Mesenchymal stem cell (in vitro differentiated cells and primary cell): Measurements from ENCODE around the gene MACROD1.
A peak's percentile ranks its signal among the peaks of the same experiment; 100 is the strongest.

ENCODE experiments used
- DNase-seq: peaks from one replicate; pipeline ENCODE4 v3.0.0-alpha.2; 2013
- H2AFZ ChIP-seq: one replicate; pipeline ENCODE4 v1.6.1; 2013; ENCODE audit warnings: low read depth, mild to moderate bottlenecking, control low read depth, inconsistent platforms, low read length, moderate library complexity
- H2AK5ac ChIP-seq: 2 replicates; pipeline ENCODE4 v1.6.1; 2013; ENCODE audit warnings: low read length, moderate library complexity, mild to moderate bottlenecking, inconsistent platforms; ENCODE audit not compliant: severe bottlenecking
- H2BK120ac ChIP-seq: one replicate; pipeline ENCODE4 v1.6.1; 2013; ENCODE audit warnings: low read depth, mild to moderate bottlenecking, inconsistent platforms, low read length, moderate library complexity
- H2BK12ac ChIP-seq, 2 experiments: one replicate each; pipeline ENCODE4 v1.6.1; 2013; ENCODE audit warnings: inconsistent platforms in 2 of 2, low read length in 2 of 2, mild to moderate bottlenecking in 2 of 2, moderate library complexity in 2 of 2, control low read depth in 1 of 2
- H2BK15ac ChIP-seq: one replicate; pipeline ENCODE4 v1.6.1; 2013; ENCODE audit warnings: mild to moderate bottlenecking, low read depth, inconsistent platforms; ENCODE audit not compliant: poor library complexity, severe bottlenecking
- H2BK5ac ChIP-seq: 2 replicates; pipeline ENCODE4 v1.6.1; 2013; ENCODE audit warnings: low read depth, mild to moderate bottlenecking, low read length, control low read depth, inconsistent platforms; ENCODE audit not compliant: poor library complexity, severe bottlenecking
- H3K14ac ChIP-seq, 2 experiments: one replicate each; pipeline ENCODE4 v1.6.1; 2013; ENCODE audit warnings: inconsistent platforms in 2 of 2, low read length in 2 of 2, control low read depth in 1 of 2, mild to moderate bottlenecking in 1 of 2, moderate library complexity in 1 of 2
- H3K18ac ChIP-seq, 2 experiments: one replicate each; pipeline ENCODE4 v1.6.1; 2013; ENCODE audit warnings: inconsistent platforms in 2 of 2, low read length in 2 of 2, control low read depth in 1 of 2, low read depth in 1 of 2, mild to moderate bottlenecking in 1 of 2
- H3K23ac ChIP-seq, 2 experiments: one replicate each; pipeline ENCODE4 v1.6.1; 2013; ENCODE audit warnings: inconsistent platforms in 2 of 2, low read length in 2 of 2, mild to moderate bottlenecking in 2 of 2, moderate library complexity in 2 of 2, control low read depth in 1 of 2
- H3K27ac ChIP-seq: 2 replicates; pipeline ENCODE4 v1.5.1; 2013; ENCODE audit warnings: mild to moderate bottlenecking, moderate library complexity, low read length, control low read depth, inconsistent platforms; ENCODE audit not compliant: poor library complexity, severe bottlenecking
- H3K27me3 ChIP-seq, 2 experiments: 2 replicates each; pipeline versions ENCODE4 v1.6.1 to v1.7.0; 2013; ENCODE audit warnings: low read length in 2 of 2, mild to moderate bottlenecking in 2 of 2, moderate library complexity in 2 of 2, control low read depth in 1 of 2, inconsistent platforms in 1 of 2; ENCODE audit not compliant: control insufficient read depth in 1 of 2, insufficient read depth in 1 of 2
- H3K36me3 ChIP-seq, 2 experiments: 2 replicates each; pipeline versions ENCODE4 v1.6.1 to v1.7.0; 2013; ENCODE audit warnings: low read length in 2 of 2, control low read depth in 1 of 2, inconsistent platforms in 1 of 2, low read depth in 1 of 2, mild to moderate bottlenecking in 1 of 2; ENCODE audit not compliant: insufficient read depth in 2 of 2, control insufficient read depth in 1 of 2
- H3K4ac ChIP-seq, 2 experiments: one replicate each; pipeline ENCODE4 v1.6.1; 2013; ENCODE audit warnings: inconsistent platforms in 2 of 2, low read length in 2 of 2, mild to moderate bottlenecking in 2 of 2, moderate library complexity in 2 of 2, control low read depth in 1 of 2, low read depth in 1 of 2
- H3K4me1 ChIP-seq: 2 replicates; pipeline ENCODE4 v1.6.1; 2013; ENCODE audit warnings: low read depth, low read length, control low read depth; ENCODE audit not compliant: control insufficient read depth, insufficient read depth
- H3K4me2 ChIP-seq: 2 replicates; pipeline ENCODE4 v1.6.1; 2013; ENCODE audit warnings: low read length, mild to moderate bottlenecking, inconsistent platforms; ENCODE audit not compliant: poor library complexity, severe bottlenecking
- H3K4me3 ChIP-seq, 2 experiments: 2 replicates each; pipeline versions ENCODE4 v1.5.1 to v1.7.0; 2013; ENCODE audit warnings: low read length in 2 of 2, mild to moderate bottlenecking in 2 of 2, control low read depth in 1 of 2, low read depth in 1 of 2; ENCODE audit not compliant: insufficient read depth in 1 of 2
- H3K79me1 ChIP-seq: replicated peaks from 2 replicates; pipeline ENCODE4 v1.6.1; 2013; ENCODE audit warnings: mild to moderate bottlenecking, control low read depth, low read length, inconsistent platforms; ENCODE audit not compliant: poor library complexity, severe bottlenecking
- H3K9ac ChIP-seq: 2 replicates; pipeline ENCODE4 v1.7.0; 2013; ENCODE audit warnings: mild to moderate bottlenecking, low read length, moderate library complexity
- H3K9me3 ChIP-seq: 2 replicates; pipeline ENCODE4 v1.7.0; 2013; ENCODE audit warnings: mild to moderate bottlenecking, low read length; ENCODE audit not compliant: control insufficient read depth
- H4K8ac ChIP-seq: one replicate; pipeline ENCODE4 v1.6.1; 2013; ENCODE audit warnings: inconsistent platforms, mild to moderate bottlenecking, low read length, moderate library complexity
- H4K91ac ChIP-seq: one replicate; pipeline ENCODE4 v1.6.1; 2013; ENCODE audit warnings: mild to moderate bottlenecking, low read length, inconsistent platforms
- WGBS: methylation state at CpG from one replicate; pipeline ENCODE4 v1.1.7; 2013; ENCODE audit warnings: mixed read lengths; 5-methylcytosine and 5-hydroxymethylcytosine counted together

Gene MACROD1

DNA sequence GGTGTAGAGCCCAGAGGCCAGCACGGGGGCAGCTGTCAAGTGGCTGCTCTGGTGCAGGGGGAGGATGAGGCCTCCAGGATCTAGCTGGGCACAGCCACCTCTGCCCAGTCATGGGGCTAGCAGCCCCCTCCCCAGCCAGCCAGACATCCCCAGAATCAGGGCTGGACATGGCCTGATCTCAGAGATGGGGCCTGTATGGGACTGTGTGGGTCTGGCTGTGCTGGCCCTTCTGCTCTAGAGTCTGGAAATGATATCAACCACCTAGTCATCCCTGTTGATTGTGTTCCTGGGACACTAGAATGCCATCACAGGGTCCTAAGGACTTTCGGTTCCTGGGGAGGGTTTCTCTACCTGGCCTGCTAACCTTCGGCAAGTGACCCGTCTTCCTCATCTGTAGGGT, 127.4 kb downstream of the MACROD1 start:
- Histone ChIP-seq H3K14ac (no peak overlapping the region), H3K9me3 (no peaks in the 10 kb centered on the region), H2BK120ac (no peak overlapping the region), H2BK5ac (no peak overlapping the region), H3K36me3 (no peaks in the 10 kb centered on the region), H3K9ac (no peak overlapping the region), H2AFZ (no peak overlapping the region), H3K4me2 (no peak overlapping the region), H2AK5ac (no peak overlapping the region), H3K4me1 (peaks cover 18% of the 10 kb centered on the region), H3K27ac (no peak overlapping the region), H3K79me1 (no peaks in the 10 kb centered on the region), H4K91ac (no peak overlapping the region), H3K4me3 (no peak overlapping the region), H3K23ac (no peak overlapping the region), H3K18ac (no peak overlapping the region), H2BK15ac (no peak overlapping the region), H3K27me3 (peaks cover 36 to 66% of the 10 kb centered on the region in 2 experiments), H4K8ac (no peak overlapping the region), H2BK12ac (no peak overlapping the region), H3K4ac (no peak overlapping the region)
- no peak for DNase-seq
- WGBS: 89% methylated on average over 4 of the region's 4 CpGs

DNA sequence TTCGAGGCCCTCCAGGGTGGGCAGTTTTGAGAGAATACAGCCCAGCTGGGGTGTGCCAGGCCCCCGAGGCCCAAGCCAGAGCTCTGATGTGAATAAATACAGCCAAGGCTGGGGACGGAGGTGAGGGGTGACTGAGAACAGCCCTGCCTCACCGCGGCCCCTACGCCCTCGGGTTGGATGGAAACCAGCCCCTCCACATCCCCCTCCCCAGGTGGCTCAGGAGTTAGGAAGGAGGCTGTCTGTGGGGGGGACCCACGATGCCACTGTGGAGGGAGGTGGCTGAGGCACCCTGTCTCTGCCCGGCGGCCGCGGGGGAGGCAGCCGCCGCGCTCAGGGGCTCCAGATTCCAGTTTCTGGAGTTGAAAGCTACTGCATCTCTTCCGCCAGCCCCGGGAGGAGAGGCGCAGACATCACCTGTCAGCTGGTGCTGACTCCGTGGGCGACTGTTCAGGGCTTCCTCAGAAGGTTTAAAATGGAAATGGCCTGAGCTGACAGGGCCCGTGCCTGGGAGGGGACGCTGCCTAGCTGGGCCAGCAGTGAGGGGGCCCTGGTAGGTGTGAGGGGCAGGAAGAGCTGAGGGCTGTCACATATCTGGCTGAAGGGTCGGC, 128.8 kb downstream of the MACROD1 start:
- no peak overlapping the region for H2AFZ ChIP-seq
- peak overlapping the region in 1 of 2 experiments; percentile 26 for H3K23ac ChIP-seq
- H2BK120ac ChIP-seq: no peak overlapping the region
- H3K9ac ChIP-seq: no peak overlapping the region
- no peak overlapping the region for H2BK15ac ChIP-seq
- peak overlapping the region; percentile 92 for H3K4me2 ChIP-seq
- H3K4me3 ChIP-seq: no peak overlapping the region
- no peak for DNase-seq
- H3K79me1 ChIP-seq: no peaks in the 10 kb centered on the region
- H3K18ac ChIP-seq: no peak overlapping the region
- no peak overlapping the region for H4K8ac ChIP-seq
- no peak overlapping the region for H3K4ac ChIP-seq
- H3K27me3 ChIP-seq: peaks cover 47 to 66% of the 10 kb centered on the region in 2 experiments
- no peak overlapping the region for H2AK5ac ChIP-seq
- peaks cover 25% of the 10 kb centered on the region for H3K4me1 ChIP-seq
- H3K27ac ChIP-seq: no peak overlapping the region
- H4K91ac ChIP-seq: no peak overlapping the region
- 29% methylated on average over 18 of the region's 23 CpGs for WGBS
- no peak overlapping the region for H2BK5ac ChIP-seq
- no peaks in the 10 kb centered on the region for H3K9me3 ChIP-seq
- no peak overlapping the region for H3K14ac ChIP-seq
- no peak overlapping the region for H2BK12ac ChIP-seq
- H3K36me3 ChIP-seq: no peaks in the 10 kb centered on the region

DNA sequence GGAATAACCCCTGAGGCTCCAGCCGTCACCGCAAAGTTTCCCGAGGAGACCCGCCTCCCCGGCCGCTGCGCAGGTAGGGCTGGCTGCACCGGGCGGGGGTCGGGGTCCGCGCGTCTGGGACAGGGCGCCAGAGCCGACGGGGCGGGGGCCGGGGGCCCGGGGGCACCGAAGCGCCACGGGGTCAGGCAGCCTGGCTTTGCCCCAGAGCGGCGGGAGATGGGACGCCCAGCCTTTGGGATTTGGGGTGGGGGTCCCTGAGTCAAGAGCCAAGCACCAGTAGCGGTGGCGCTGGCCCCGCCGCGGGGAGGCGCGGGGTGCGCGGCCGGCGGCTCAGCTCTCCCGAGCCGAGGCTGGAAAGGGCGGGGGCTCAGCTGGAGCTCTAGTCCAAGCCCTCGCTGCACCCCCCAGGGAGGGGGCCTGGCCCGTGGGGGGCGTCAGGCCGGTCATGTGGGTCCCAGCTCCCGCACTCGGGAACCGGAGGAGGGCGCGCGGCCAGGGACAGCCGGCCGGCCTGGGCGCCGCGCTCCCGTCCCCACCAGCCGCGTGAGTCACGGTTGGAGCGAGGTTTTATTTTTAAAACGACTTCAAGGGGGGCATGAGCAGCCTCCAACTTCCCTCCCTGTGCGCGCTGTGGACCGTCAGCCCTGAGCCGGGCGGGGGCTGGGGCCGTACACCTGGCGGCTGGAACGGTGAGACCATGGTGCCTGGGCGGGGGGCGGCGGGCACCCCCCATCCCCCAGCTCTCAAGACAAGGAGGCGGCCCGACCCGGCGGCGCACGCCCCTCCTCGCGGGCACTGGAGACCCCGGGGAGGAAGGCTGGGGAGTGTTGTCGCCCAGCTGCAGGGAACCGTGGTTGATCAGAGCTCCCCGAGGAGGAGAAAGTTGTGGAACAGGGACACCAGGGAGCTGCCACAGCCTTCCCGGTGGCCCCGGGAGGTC, 129.6 kb downstream of the MACROD1 start:
- Histone ChIP-seq H3K4me3 (peak overlapping the region; percentile 29 to 63), H2BK5ac (no peak overlapping the region), H3K36me3 (no peaks in the 10 kb centered on the region), H3K23ac (peak overlapping the region in 1 of 2 experiments; percentile 26), H3K4me2 (peak overlapping the region; percentile 92), H3K9ac (no peak overlapping the region), H2BK120ac (peak overlapping the region; percentile 30), H3K9me3 (no peaks in the 10 kb centered on the region), H2AK5ac (no peak overlapping the region), H3K79me1 (no peaks in the 10 kb centered on the region), H3K4me1 (peaks cover 31% of the 10 kb centered on the region), H3K18ac (no peak overlapping the region), H2AFZ (no peak overlapping the region), H3K14ac (no peak overlapping the region), H4K8ac (no peak overlapping the region), H2BK12ac (no peak overlapping the region), H3K4ac (no peak overlapping the region), H4K91ac (no peak overlapping the region), H3K27me3 (peaks cover 48 to 66% of the 10 kb centered on the region in 2 experiments), H3K27ac (no peak overlapping the region), H2BK15ac (no peak overlapping the region)
- WGBS: 3% methylated on average over 61 of the region's 85 CpGs
- peak; percentile 54 for DNase-seq

DNA sequence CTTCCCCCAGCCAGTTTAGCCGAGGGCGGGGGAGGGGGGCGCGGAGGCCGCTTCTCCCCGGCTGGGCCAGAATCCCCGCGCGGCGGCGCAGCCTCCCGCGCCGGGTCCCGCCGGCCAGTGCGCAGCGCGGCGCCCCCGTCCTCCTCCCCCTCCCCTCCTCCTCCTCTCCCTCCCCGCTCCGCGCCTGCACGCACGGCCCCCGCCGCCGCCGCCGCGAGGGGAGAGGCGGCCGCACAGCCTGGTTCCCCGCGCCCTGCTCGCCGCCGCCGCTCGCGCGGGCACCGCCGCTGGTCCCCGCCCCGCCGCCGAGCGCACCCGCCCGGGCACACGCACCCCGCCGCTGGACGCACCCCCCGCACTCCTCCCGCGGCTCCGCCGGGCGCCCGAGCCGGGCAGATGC, 130.3 kb downstream of the MACROD1 start, which contains the start of gene FLRT1:
Gene FLRT1, plus strand, starts transcription at position 356 of the 400 bp plus-strand sequence. CDS start 80,337 bp downstream, outside the sequence.
- Histone ChIP-seq H3K4ac (no peak within 1 kb of the TSS), H4K91ac (no peak within 1 kb of the TSS), H3K27me3 (peaks cover 53 to 64% of the 10 kb centered on the region in 2 experiments), H3K18ac (no peak within 1 kb of the TSS), H3K23ac (peak within 1 kb of the TSS in 1 of 2 experiments; percentile 26), H4K8ac (no peak within 1 kb of the TSS), H3K79me1 (no peaks in the 10 kb centered on the region), H3K9ac (no peak within 1 kb of the TSS), H2AFZ (no peak within 1 kb of the TSS), H3K4me1 (peaks cover 31% of the 10 kb centered on the region), H3K36me3 (no peaks in the 10 kb centered on the region), H3K4me2 (peak within 1 kb of the TSS; percentile 92), H3K9me3 (no peaks in the 10 kb centered on the region), H3K14ac (no peak within 1 kb of the TSS), H2BK120ac (peak within 1 kb of the TSS; percentile 30), H3K27ac (no peak within 1 kb of the TSS), H3K4me3 (peak within 1 kb of the TSS; percentile 29 to 63), H2BK5ac (no peak within 1 kb of the TSS), H2AK5ac (no peak within 1 kb of the TSS), H2BK15ac (no peak within 1 kb of the TSS), H2BK12ac (no peak within 1 kb of the TSS)
- DNase-seq: no peak
- 0% methylated on average over 13 of the region's 64 CpGs for WGBS
